ENCODE data around the gene TCF12. TPM values are rescaled to one million over a fixed set of nuclear protein-coding genes. Genes with fewer than 3 reads are reported as not detected.

TCF12 gene
- total and polyA plus RNA-seq, 5 experiments from 2014 or later, result 43.2 to 77.3 (median 54.3) TPM

DNA sequence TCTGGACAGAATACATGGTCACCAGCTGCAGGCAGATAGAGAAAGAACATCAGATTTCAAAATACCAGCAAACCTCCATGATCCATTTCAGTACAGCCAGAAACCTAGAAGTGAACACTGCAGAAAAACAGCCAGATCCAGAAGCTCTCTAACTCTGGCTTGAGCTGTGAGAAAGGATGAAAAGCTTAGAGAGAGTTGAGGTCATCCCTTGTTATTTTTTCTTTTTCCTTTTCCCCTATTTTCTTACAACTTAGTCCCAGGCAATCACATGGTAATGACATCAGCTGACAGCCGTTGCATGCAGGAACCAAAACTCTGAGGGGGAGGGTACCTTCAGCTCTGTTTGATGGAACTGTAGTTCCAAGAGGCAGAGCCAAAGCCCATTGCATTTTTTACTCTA, 113.2 kb downstream of the TCF12 start:
- ATAC-seq, result no peak
- H3K4me1 Mint-ChIP-seq, result peaks cover 14 to 62% (median 48%) of the 10 kb centered on the region in 4 donors

DNA sequence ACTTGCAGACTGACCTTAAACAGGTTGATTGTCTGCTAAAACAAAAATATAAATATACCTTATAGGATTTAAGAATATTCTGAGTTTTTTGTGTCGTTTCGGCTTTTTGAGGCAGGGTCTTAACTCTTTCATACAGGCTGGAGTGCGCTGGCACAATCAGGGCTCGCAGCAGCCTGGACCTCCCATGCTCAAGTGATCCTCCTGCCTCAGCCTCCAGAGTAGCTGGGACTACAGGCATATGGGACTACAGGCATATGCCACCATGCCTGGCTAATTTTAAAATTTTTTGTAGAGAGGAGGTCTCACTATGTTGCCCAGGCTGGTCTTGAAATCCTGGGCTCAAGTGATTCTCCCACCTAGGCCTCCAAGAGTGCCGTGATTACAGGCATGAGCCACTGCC, 113.9 kb downstream of the TCF12 start:
- Mint-ChIP-seq H3K27me3 (no peaks in the 10 kb centered on the region), H3K4me3 (no peak overlapping the region), H3K4me1 (peaks cover 19 to 69% (median 55%) of the 10 kb centered on the region in 4 donors), H3K9me3 (peaks cover 0 to 3% (median 0%) of the 10 kb centered on the region in 9 donors), H3K36me3 (peaks cover 0 to 7% (median 2%) of the 10 kb centered on the region in 3 donors), H3K27ac (no peak overlapping the region)
- POLR2A ChIA-PET, result interaction anchor here (0.8 kb wide), 1 partner anchor 614 kb away, joined by 3 read pairs; no protein-coding TSS in a partner anchor
- no peak for ATAC-seq
- no peak for DNase-seq

More for the DNA sequence above, 113.2 kb downstream of the TCF12 start:
- peaks cover 0 to 3% (median 0%) of the 10 kb centered on the region in 9 donors for H3K9me3 Mint-ChIP-seq
- DNase-seq, result no peak
- peaks cover 0 to 11% (median 2%) of the 10 kb centered on the region in 3 donors for H3K36me3 Mint-ChIP-seq
- POLR2A ChIA-PET, result no interaction called here
- peak overlapping the region in 1 of 10 donors; percentile 56 for H3K27ac Mint-ChIP-seq
- no peak overlapping the region for H3K4me3 Mint-ChIP-seq
- no peaks in the 10 kb centered on the region for H3K27me3 Mint-ChIP-seq

DNA sequence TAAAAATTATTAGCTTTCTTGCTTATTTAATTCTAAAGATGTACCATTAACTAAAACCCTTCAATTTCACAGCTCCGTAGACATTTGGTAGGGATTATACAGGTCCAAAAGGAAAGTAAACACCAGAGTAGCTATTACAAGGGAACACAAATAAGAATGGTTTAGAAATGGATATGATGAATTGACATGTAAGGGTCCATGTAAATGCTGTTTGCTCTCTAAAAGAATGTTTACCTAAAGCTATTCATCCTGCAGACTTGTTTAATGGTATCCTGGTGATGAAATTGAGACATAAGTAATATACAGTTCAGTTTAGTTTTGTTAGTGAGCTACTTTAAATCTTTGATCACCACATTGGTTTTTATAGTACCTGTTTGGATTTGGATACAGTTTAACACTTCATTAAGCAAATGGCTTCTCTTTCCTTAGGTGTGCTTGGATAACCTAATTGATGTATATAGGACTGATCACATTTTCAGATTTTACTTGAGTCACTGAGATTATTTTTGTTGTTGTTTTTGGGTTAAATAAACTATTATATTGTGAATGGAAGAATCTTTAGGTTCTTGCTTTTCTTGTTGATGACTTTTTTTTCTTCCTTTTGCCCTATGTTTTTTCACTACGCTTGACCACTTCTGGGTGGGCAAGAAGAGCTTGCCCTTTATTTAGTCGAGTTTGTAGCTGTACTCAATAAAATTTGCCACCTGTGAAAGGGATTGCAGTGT, 115.4 kb downstream of the TCF12 start:
- Mint-ChIP-seq H3K27me3 (no peaks in the 10 kb centered on the region), H3K4me1 (peaks cover 29 to 77% (median 67%) of the 10 kb centered on the region in 4 donors), H3K4me3 (no peak overlapping the region), H3K9me3 (peaks cover 0 to 3% (median 0%) of the 10 kb centered on the region in 9 donors), H3K27ac (peak overlapping the region in 1 of 10 donors; percentile 27), H3K36me3 (peaks cover 0 to 2% (median 0%) of the 10 kb centered on the region in 3 donors)
- POLR2A ChIA-PET, result no interaction called here
- DNase-seq (no peak), ATAC-seq (no peak)

DNA sequence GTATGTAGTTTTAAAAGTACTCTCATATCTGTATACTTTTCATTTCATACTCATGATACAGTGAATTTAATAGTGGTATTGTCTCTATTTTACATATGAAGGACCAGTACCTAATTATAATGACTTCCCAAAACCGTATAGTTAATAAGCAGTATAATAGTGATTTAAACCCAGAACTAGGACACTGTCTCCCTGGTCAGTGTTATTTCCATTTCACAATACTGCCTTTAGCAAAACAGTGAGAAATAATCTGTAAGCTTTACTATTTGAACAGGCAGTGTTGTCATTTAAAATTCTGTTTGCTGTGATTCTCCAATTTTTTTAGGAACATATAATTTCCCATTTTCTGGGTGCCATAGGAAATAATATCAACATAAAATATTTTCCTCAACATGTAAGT, 116.2 kb downstream of the TCF12 start:
- DNase-seq, result no peak
- ATAC-seq, result no peak
- Mint-ChIP-seq H3K27ac (no peak overlapping the region), H3K27me3 (no peaks in the 10 kb centered on the region), H3K4me1 (peaks cover 34 to 82% (median 71%) of the 10 kb centered on the region in 4 donors), H3K36me3 (peaks cover 0 to 2% (median 0%) of the 10 kb centered on the region in 3 donors), H3K4me3 (no peak overlapping the region), H3K9me3 (peaks cover 0 to 3% (median 0%) of the 10 kb centered on the region in 9 donors)
- POLR2A ChIA-PET, result no interaction called here

DNA sequence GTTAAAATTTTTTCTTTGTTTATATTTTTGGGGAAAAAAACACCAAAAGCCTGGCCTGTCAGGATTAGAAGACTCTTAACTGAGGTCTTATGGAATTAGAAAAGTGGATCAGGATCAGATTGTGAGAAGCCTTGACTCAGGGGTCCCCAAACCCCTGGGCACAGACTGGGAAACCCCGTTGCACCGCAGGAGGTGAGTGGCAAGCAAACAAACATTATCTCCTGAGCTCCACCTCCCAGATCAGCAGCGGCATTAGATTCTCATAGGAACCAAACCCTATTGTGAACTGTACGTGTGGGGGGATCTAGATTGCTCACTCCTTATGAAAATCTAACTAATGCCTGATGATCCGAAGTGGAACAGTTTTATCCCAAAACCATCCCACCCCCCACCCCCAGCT, 117.2 kb downstream of the TCF12 start:
- POLR2A ChIA-PET, result no interaction called here
- peaks cover 37 to 87% (median 76%) of the 10 kb centered on the region in 4 donors for H3K4me1 Mint-ChIP-seq
- H3K4me3 Mint-ChIP-seq, result peak overlapping the region in 3 of 10 donors; percentile 27 to 49 (median 32)
- DNase-seq (no peak), ATAC-seq (no peak)
- peak overlapping the region in 4 of 10 donors; percentile 0 to 51 (median 22) for H3K27ac Mint-ChIP-seq
- peaks cover 0 to 3% (median 0%) of the 10 kb centered on the region in 9 donors for H3K9me3 Mint-ChIP-seq
- H3K36me3 Mint-ChIP-seq, result peaks cover 0 to 2% (median 0%) of the 10 kb centered on the region in 3 donors
- no peaks in the 10 kb centered on the region for H3K27me3 Mint-ChIP-seq

DNA sequence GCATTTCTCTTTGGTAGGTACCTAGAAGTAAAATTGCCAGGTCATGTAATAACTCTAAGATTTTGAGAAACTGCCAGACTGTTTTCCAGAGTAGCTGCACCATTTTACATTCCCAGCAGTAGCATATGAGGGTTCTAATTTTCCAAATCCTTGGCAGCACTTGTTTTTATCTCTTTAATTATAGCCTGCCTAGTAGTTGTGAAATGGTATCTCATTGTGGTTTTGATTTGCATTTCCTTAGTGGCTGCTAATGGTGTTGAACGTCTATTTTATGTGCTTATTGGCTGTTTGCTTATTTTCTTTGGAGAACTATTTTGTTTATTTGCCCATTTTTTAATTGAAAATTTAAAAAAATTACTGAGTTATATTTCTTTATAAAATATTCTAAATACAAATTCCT, 117.9 kb downstream of the TCF12 start:
- ATAC-seq, result no peak
- Mint-ChIP-seq H3K9me3 (peaks cover 0 to 3% (median 0%) of the 10 kb centered on the region in 9 donors), H3K27me3 (no peaks in the 10 kb centered on the region), H3K4me3 (peak overlapping the region in 1 of 10 donors; percentile 49), H3K36me3 (peaks cover 0 to 2% (median 0%) of the 10 kb centered on the region in 3 donors), H3K4me1 (peaks cover 33 to 86% (median 75%) of the 10 kb centered on the region in 4 donors), H3K27ac (peak overlapping the region in 2 of 10 donors; percentile 0 to 41)
- POLR2A ChIA-PET, result no interaction called here
- no peak for DNase-seq

DNA sequence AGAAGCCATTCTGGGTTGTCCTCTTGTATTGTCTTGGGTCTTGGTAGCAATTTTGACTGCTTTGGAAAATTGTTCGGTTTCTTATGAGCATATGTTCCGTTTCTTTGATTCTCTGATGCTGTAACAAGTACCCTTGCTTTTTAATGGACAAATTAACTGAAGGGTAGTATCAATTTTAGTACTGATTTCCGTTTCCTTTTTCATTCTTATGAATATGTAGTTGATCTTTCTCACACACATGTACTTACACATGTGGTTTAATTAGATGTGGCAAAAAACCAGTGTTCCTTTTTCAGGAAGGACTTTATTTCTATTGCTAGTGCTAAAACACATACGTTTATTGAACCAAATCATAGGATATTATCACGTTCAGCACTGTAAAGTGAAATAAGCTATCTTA, 119.1 kb downstream of the TCF12 start:
- H3K27ac Mint-ChIP-seq, result peak overlapping the region in 1 of 10 donors; percentile 48
- no peak for ATAC-seq
- POLR2A ChIA-PET, result no interaction called here

DNA sequence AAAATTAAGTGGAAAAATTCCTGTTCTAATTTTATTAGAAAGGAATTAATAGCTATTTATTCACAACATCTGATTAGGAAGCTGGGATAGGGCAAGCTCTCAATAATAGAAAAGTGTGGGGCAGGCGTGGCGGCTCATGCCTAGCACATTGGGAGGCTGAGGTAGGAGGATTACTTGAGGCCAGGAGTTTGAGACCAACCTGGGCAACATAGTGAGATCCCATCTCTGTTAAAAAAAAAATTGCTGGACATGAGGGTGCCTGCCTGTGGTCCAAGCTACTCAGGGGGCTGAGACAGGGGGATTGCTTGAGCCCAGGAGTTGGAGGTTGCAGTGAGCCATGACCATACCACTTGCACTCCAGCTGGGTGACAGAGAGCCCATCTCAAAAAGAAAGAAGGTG, 119.6 kb downstream of the TCF12 start:
- ATAC-seq, result no peak
- Mint-ChIP-seq H3K4me1 (peaks cover 30 to 76% (median 64%) of the 10 kb centered on the region in 4 donors), H3K4me3 (peak overlapping the region in 2 of 10 donors; percentile 5 to 22), H3K27me3 (no peaks in the 10 kb centered on the region), H3K36me3 (peaks cover 0 to 2% (median 0%) of the 10 kb centered on the region in 3 donors), H3K9me3 (peaks cover 0 to 3% (median 0%) of the 10 kb centered on the region in 9 donors), H3K27ac (no peak overlapping the region)
- DNase-seq, result no peak
- POLR2A ChIA-PET, result no interaction called here

More for the DNA sequence above, 119.1 kb downstream of the TCF12 start:
- Mint-ChIP-seq H3K36me3 (peaks cover 0 to 2% (median 0%) of the 10 kb centered on the region in 3 donors), H3K4me1 (peaks cover 30 to 77% (median 67%) of the 10 kb centered on the region in 4 donors), H3K9me3 (peaks cover 0 to 3% (median 0%) of the 10 kb centered on the region in 9 donors), H3K27me3 (no peaks in the 10 kb centered on the region), H3K4me3 (peak overlapping the region in 2 of 10 donors; percentile 5 to 11)
- DNase-seq, result no peak

DNA sequence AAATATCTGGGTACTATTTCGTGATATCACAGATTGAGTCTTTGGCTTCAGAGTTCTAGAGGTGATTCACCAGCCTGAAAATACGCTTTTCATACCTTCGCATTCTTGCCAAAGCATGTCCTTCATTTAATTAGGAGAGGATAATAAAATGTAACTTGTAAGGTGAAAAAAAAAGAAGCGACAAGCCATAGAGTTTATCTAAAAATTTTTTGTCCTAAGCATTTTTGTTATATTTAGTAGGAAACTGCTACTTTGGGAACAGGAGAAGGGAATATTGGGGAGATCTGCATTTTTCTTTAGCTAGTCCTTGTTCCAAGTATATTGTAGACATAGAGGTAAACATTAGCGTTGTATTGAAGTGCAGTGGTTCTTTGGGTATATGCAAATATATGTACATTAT, 120.1 kb downstream of the TCF12 start:
- ATAC-seq, result no peak
- H3K27me3 Mint-ChIP-seq, result no peaks in the 10 kb centered on the region
- H3K9me3 Mint-ChIP-seq, result peaks cover 0 to 3% (median 0%) of the 10 kb centered on the region in 9 donors
- peaks cover 31 to 76% (median 62%) of the 10 kb centered on the region in 4 donors for H3K4me1 Mint-ChIP-seq
- DNase-seq, result no peak
- POLR2A ChIA-PET, result no interaction called here
- H3K4me3 Mint-ChIP-seq, result no peak overlapping the region
- H3K36me3 Mint-ChIP-seq, result peaks cover 0 to 2% (median 0%) of the 10 kb centered on the region in 3 donors
- peak overlapping the region in 1 of 10 donors; percentile 11 for H3K27ac Mint-ChIP-seq

DNA sequence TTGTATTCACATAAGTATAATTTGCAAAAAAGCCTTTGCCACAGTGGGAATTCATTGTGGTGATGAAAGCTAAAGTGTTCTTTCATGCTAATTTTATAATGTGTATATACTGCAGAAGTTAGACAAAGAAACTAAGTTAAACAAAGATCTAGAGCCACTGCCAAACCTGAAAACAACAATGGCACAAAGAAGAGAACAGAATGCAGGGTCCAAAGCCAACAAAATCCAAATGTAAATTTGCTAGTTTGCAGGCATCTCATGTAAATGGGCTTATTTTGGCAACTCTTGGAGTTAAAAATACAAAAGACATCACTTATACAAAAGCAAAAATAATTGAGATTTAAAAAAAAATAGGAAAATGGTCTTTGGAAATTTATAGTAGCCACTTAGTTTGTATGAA, 123.0 kb downstream of the TCF12 start:
- DNase-seq (no peak), ATAC-seq (no peak)
- Mint-ChIP-seq H3K4me3 (no peak overlapping the region), H3K9me3 (peaks cover 0 to 3% (median 0%) of the 10 kb centered on the region in 9 donors), H3K27ac (no peak overlapping the region), H3K36me3 (peaks cover 0 to 8% (median 2%) of the 10 kb centered on the region in 3 donors), H3K27me3 (no peaks in the 10 kb centered on the region), H3K4me1 (peaks cover 26 to 75% (median 61%) of the 10 kb centered on the region in 4 donors)
- POLR2A ChIA-PET, result no interaction called here

DNA sequence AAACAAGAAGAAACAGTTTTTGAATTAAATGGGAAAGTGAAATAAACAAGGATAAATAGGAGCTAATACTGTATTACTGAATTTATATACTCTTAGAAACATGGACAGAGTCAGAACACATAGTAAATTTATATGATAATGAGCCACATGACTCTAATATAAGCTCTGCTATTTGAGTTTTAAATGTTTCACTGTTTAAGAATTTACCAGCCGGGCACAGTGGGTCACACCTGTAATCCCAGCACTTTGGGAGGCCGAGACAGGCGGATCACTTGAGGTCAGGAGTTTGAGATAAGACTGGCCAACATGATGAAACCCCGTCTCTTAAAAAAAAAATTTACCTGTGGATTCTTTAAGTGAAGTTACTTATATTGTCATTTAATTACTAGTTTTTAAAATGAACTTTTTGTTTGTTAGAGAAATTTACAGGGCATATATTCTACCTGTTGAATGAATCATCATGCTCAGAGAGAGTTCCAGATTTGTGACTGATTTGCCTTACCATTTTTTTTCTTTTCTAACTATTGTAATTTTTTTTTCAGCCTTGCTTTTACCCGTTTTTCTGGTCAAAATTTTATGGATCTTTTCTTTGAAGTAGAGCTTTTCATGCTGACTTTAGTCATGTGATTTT, 125.7 kb downstream of the TCF12 start:
- DNase-seq, result no peak
- no peak for ATAC-seq
- POLR2A ChIA-PET, result no interaction called here
- Mint-ChIP-seq H3K36me3 (peaks cover 0 to 19% (median 5%) of the 10 kb centered on the region in 3 donors), H3K9me3 (no peaks in the 10 kb centered on the region), H3K4me3 (no peak overlapping the region), H3K4me1 (peaks cover 20 to 66% (median 46%) of the 10 kb centered on the region in 4 donors), H3K27me3 (no peaks in the 10 kb centered on the region), H3K27ac (no peak overlapping the region)

DNA sequence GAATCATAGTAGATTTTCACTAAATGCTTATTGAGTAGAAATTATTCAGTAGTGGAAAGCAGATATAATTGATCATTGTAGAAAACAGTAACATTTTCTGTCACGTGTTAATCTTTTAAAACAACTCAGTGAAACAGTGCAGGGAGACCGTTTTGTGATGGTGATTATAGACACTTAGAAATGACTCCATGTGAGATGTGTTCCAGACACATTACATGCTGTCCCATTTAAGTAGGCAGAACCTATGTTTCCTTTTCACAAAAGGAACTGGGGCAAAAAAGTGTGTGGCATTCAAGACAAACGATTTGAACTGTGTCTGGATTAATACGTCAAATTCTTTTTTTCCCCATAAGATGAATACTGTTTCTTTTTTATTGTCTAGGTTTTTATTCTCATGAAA, 126.5 kb downstream of the TCF12 start:
- ATAC-seq (no peak), DNase-seq (no peak)
- Mint-ChIP-seq H3K4me3 (no peak overlapping the region), H3K36me3 (peaks cover 0 to 19% (median 5%) of the 10 kb centered on the region in 3 donors), H3K4me1 (peaks cover 18 to 61% (median 42%) of the 10 kb centered on the region in 4 donors), H3K9me3 (no peaks in the 10 kb centered on the region), H3K27ac (no peak overlapping the region), H3K27me3 (no peaks in the 10 kb centered on the region)
- POLR2A ChIA-PET, result no interaction called here
